ENCODE results near the gene SBNO2.

GRCh38 chr19:1093330-1093729 lies 80.7 kb downstream of the SBNO2 start:
- TF ChIP-seq POLR2AphosphoS5 (IDR thresholded peaks at IDR 0.05) (no peak), EP300 (IDR thresholded peaks at IDR 0.05) (no peak), CTCF (IDR thresholded peaks at IDR 0.05) (no peak)
